ENCODE measurements around the gene PPFIA1. TPM values are rescaled to one million over a fixed set of nuclear protein-coding genes. Genes with fewer than 3 reads are reported as not detected.

The PPFIA1 gene
- total and polyA plus RNA-seq, 2 of the 8 experiments (the other 6 are each of a cell fraction or from before 2014, with no cell fraction given), result 44.3 to 73.5 TPM

- POLR2A ChIA-PET (ENCODE audit: partially characterized antibody), result interaction anchor here (0.7 to 2.2 kb wide), 7 partner anchors 9 to 193 kb away, joined by 3 to 11 read pairs (median 3); no protein-coding TSS in a partner anchor
- Histone ChIP-seq H3K56ac (replicated peaks; ENCODE audit: insufficient read length, low read depth, low read length) (peak within 1 kb of the TSS; percentile 49), H2BK120ac (replicated peaks; ENCODE audit: low read depth, low read length) (peak within 1 kb of the TSS; percentile 4), H3K4ac (replicated peaks; ENCODE audit: insufficient read length, low read depth, low read length) (peak within 1 kb of the TSS; percentile 92), H2BK5ac (ENCODE audit: low read depth, low read length) (peak within 1 kb of the TSS; percentile 82), H2AFZ (ENCODE audit: low read length) (peak within 1 kb of the TSS; percentile 7), H2BK12ac (ENCODE audit: low read depth, low read length) (peak within 1 kb of the TSS; percentile 71; the same call in 1 of the 2 replicates), H2BK15ac (ENCODE audit: low read length) (peak within 1 kb of the TSS; percentile 97; the same call in 1 of the 2 replicates), H2BK20ac (ENCODE audit: low read length) (0 out of 2 replicates have a peak within 1 kb of the TSS, but pooled peaks have one; percentile 9), H3K79me2 (ENCODE audit: control insufficient read depth in 1 of 2, insufficient read depth in 2 of 2, low read length in 2 of 2) (peaks cover 14 to 69% of the 10 kb centered on the region in 2 experiments), H4K20me1 (replicated peaks in 1 of 2; ENCODE audit: control insufficient read depth in 1 of 2, insufficient read depth in 2 of 2, low read length in 2 of 2) (peaks cover 14 to 19% of the 10 kb centered on the region in 2 experiments), H4K5ac (ENCODE audit: insufficient read length, low read depth, low read length) (peak within 1 kb of the TSS; percentile 88), H3K9ac (replicated peaks in 1 of 4; ENCODE audit: extremely low read depth in 1 of 4, low read depth in 3 of 4, low read length in 3 of 4) (peak within 1 kb of the TSS; percentile 66 to 87 (median 84)), H3K4me1 (replicated peaks in 1 of 4; ENCODE audit: control insufficient read depth in 3 of 4, insufficient read depth in 4 of 4, low read length in 3 of 4) (peaks cover 5 to 10% (median 9%) of the 10 kb centered on the region in 4 experiments), H3K27me3 (replicated peaks in 1 of 4; ENCODE audit: control insufficient read depth in 3 of 4, extremely low read depth in 1 of 4, insufficient read depth in 3 of 4, low read length in 3 of 4) (no peaks in the 10 kb centered on the region), H3K9me3 (ENCODE audit: insufficient read depth in 2 of 2, low read depth in 1 of 2, low read length in 1 of 2) (no peaks in the 10 kb centered on the region), H3K4me2 (ENCODE audit: insufficient read depth in 1 of 2, low read depth in 2 of 2, low read length in 2 of 2) (peak within 1 kb of the TSS; percentile 98 to 99), H3K23me2 (ENCODE audit: low read depth, low read length) (peaks cover 17% of the 10 kb centered on the region), H3K4me3 (ENCODE audit: extremely low read depth in 1 of 4, insufficient read depth in 2 of 4, low read depth in 3 of 4, low read length in 4 of 4) (peak within 1 kb of the TSS; percentile 65 to 84 (median 80)), H4K8ac (ENCODE audit: extremely low read depth, insufficient read depth, low read length) (peak within 1 kb of the TSS; percentile 82), H2AK5ac (ENCODE audit: low read depth, low read length) (no peak within 1 kb of the TSS), H3K18ac (ENCODE audit: extremely low read depth, low read length) (peak within 1 kb of the TSS; percentile 36), H3K27ac (ENCODE audit: low read depth, low read length) (peak within 1 kb of the TSS; percentile 78), H3K14ac (ENCODE audit: insufficient read length) (no peak within 1 kb of the TSS), H3K79me1 (ENCODE audit: low read depth, low read length) (peaks cover 15% of the 10 kb centered on the region), H4K91ac (replicated peaks; ENCODE audit: insufficient read length, low read length) (peak within 1 kb of the TSS; percentile 75), H3K36me3 (ENCODE audit: control insufficient read depth in 2 of 4, insufficient read depth in 4 of 4, low read length in 3 of 4) (peaks cover 0 to 8% (median 2%) of the 10 kb centered on the region in 4 experiments; a peak in 2 of 8 replicates), H3K23ac (ENCODE audit: insufficient read length) (no peak within 1 kb of the TSS)
- peak; percentile 80 to 90 for DNase-seq (ENCODE audit: low read depth in 1 of 2, low spot score in 2 of 2)
- 2% methylated on average over 55 of the region's 93 CpGs; no CpG with 5 or more reads in 1 of the 2 experiments for WGBS, 2 experiments (ENCODE audit: extremely low coverage in 1 of 2, insufficient coverage in 1 of 2, insufficient read length in 1 of 2, insufficient replicate concordance in 2 of 2, low coverage in 1 of 2, low lambda C conversion rate in 2 of 2, missing lambda C conversion rate in 1 of 2)
- CTCF ChIA-PET (ENCODE audit: partially characterized antibody), result interaction anchor here (0.6 to 2.7 kb wide), 2 partner anchors 20 to 39 kb away, joined by 3 to 10 read pairs; no protein-coding TSS in a partner anchor
- FAIRE-seq, result no peak
- TF ChIP-seq ATF3 (IDR thresholded peaks at IDR 0.05; ENCODE audit: insufficient read depth, low read depth, low read length) (no peak), EGR1 (IDR thresholded peaks at IDR 0.05; ENCODE audit: borderline replicate concordance, low read depth, low read length) (0 out of 2 replicates have a peak, but pooled peaks have one; percentile 60), RBBP5 (IDR thresholded peaks at IDR 0.05; ENCODE audit: borderline replicate concordance, low read depth, low read length) (peak; percentile 70), BACH1 (IDR thresholded peaks at IDR 0.05; ENCODE audit: low read length) (no peak), SRF (IDR thresholded peaks at IDR 0.05; ENCODE audit: low read depth, low read length) (no peak), MAX (IDR thresholded peaks at IDR 0.05) (peak; percentile 92), ASH2L (IDR thresholded peaks at IDR 0.05; ENCODE audit: low read length) (peak; percentile 74), KDM5A (IDR thresholded peaks at IDR 0.05; ENCODE audit: low read length) (no peak), CBX8 (IDR thresholded peaks at IDR 0.05; ENCODE audit: borderline replicate concordance, low read depth, low read length) (no peak), KDM4A (IDR thresholded peaks at IDR 0.05; ENCODE audit: low read depth, low read length, severe bottlenecking) (peak; percentile 75)
Observed at GRCh38 chr11:70397983-70398833, 127.7 kb downstream of the PPFIA1 start, which contains the start of gene CTTN. Gene CTTN, plus strand, starts transcription at chr11:70398529. Its CDS starts 8,769 bp downstream, at chr11:70407298.

Measured in H1 (cell line).